B cell (primary cell): ENCODE results near the gene IGF1R.

Experiments
- CTCF ChIP-seq: fragments of 200-600 bp; IDR thresholded peaks from one replicate; pipeline ENCODE4 v1.8.0; 2022; ENCODE audit warnings: antibody characterized with exemption, mild to moderate bottlenecking
- EZH2 ChIP-seq: IDR thresholded peaks from 2 replicates; pipeline ENCODE4 v1.6.1; 2012; ENCODE audit warnings: borderline replicate concordance, low read depth, mild to moderate bottlenecking, moderate library complexity, low read length; ENCODE audit not compliant: insufficient read depth, poor library complexity, severe bottlenecking

- TF ChIP-seq CTCF (no peak), EZH2 (no peak)
These were observed 210.3 kb downstream of the IGF1R start for GRCh38 chr15:98858610-98859023.
